GM13977 (cell line): ENCODE results near the gene CDC14B.

Experiments used
- DNase-seq: peaks from one replicate; pipeline ENCODE4 v3.0.0; 2012; ENCODE audit warnings: low spot score
- CTCF ChIP-seq: IDR thresholded peaks from 2 replicates; pipeline ENCODE4 v1.5.1; 2012; ENCODE audit warnings: mild to moderate bottlenecking, control low read depth; ENCODE audit not compliant: insufficient read depth; ENCODE audit errors: extremely low read depth, missing control alignments
- in situ Hi-C: fragments of 300-500 bp; cut with MboI; formaldehyde crosslinking; loops from one replicate; pipeline ENCODE4 v1.12.0; 2022; ENCODE audit warnings: low sequenced_read_pairs, low pct_unique_long_range_greater_than_20kb, mixed read lengths, inconsistent platforms; ENCODE audit not compliant: unreplicated experiment

CDC14B gene

GRCh38 chr9:96574455-96574854, 45.2 kb downstream of the CDC14B start:
- TF ChIP-seq CTCF, result no peak
- no peak for DNase-seq
- in situ Hi-C loops, result no loop called here

GRCh38 chr9:96567203-96567700, 52.4 kb downstream of the CDC14B start:
- DNase-seq, result peak; percentile 52
- in situ Hi-C loops, result no loop called here
- no peak for TF ChIP-seq CTCF

DNA sequence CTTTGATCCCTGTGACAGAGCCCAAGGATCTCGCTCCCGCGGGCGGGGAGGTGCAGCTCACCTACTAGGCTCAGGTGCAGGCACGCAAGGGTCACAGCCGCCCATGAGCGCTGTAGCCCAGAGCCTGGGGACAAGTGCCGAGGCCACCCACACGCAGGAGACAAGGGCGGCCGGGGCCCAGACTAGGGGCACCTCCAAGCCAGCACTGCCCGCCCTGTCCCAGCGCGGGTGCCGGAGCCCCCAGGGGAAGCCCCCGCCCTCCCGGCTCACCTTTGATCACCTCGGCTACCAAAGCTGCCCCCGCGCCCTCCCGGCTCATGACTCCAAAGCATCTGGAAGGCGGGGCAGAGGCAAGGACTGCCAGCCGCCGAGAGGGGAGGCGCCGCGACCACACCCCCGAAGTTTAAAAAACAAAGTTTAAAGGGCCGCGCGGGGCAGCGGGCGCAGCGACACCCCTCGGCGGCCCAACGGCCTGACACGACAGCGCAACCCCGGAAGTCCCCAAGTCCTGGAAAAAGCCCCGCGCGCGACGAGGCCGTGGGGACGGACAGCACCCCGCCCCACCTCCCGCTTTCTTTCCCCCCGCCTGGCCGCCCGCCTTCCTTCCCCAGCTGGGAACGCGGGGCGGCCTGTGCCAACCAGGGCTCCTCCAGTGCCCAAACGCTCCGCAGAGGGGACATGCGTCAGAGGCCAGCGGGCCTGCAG, 53.0 kb downstream of the CDC14B start:
- in situ Hi-C loops, result no loop called here
- peak; percentile 83 for TF ChIP-seq CTCF
- DNase-seq, result peak; percentile 89

DNA sequence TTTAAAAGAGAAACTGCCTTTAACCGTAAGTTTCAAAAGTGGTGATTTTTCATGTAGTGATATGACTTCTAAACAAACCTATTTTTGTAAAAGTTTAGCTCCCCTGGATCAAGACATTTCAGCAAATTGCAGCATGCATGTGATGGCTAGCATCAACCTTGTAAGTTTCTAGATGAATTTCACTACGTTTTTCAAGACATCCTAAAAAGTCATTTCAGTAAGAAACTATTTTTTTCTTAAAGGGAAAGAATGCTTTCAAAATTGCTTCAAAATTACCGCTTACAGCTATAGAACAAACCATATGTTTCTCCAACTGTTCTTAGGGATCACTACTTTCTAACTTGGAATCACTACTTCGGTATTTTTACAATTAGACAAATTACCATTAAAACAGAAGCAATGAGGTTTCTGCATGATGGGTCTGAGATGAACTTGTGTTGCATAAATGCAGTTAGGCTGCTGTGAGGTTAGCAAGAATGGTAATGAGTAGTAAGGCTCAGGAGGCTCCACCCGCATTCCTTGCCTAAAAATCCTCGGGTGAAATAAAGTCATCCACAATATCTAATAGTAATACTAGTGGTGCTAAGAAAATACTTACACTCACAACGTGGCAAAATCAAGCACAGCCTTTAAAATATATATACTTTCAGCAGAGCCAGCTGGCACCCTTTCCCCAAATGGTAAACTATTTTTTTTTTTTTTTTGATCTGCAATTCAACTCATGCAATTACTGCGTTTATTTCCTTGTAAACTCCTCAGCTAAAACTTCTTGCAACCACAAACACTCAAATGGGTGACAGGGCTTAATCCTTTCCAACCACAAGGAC, 53.8 kb downstream of the CDC14B start:
- no peak for TF ChIP-seq CTCF
- peak; percentile 51 for DNase-seq
- in situ Hi-C loops, result no loop called here

- TF ChIP-seq CTCF, result no peak
- DNase-seq, result peak; percentile 24
- in situ Hi-C loops, result no loop called here
Observed at GRCh38 chr9:96564217-96564616, 55.4 kb downstream of the CDC14B start.

DNA sequence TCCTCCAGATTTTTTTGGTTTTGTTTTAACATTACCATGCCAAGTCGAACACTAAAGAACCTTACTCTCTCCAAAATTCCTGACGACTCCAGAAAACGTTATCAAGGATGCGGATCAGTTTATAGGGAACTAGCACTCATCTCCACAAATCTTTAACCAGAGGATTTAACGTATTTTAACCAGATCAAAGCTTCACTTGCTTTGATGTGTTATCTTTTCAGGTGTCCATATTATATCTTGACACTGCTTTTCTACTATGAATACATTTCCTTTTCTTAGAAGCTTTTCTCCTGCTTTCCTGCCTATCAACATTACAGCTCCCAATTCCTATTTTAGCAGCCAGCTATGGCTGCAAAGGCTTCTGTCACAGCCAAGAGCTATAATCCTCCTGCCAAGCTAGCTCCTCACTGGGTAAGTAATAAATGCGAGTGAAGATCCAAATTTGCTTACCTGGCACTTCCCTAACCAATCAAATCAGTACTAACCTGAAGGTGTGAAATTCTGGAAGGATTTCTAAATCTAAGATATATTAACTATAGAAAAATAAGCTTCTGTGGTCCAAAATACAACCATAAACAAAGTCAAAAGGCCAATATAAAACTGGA, 60.2 kb downstream of the CDC14B start:
- no peak for DNase-seq
- TF ChIP-seq CTCF, result no peak
- in situ Hi-C loops, result no loop called here
